ENCODE results near the gene ANGPTL8. TPM values are rescaled to one million over a fixed set of nuclear protein-coding genes. Genes with fewer than 3 reads are reported as not detected.

Gene ANGPTL8
- total and polyA plus RNA-seq, 2 of the 13 experiments (the other 11 are each of a cell fraction or from before 2014, with no cell fraction given): 27.3 to 243 TPM

DNA sequence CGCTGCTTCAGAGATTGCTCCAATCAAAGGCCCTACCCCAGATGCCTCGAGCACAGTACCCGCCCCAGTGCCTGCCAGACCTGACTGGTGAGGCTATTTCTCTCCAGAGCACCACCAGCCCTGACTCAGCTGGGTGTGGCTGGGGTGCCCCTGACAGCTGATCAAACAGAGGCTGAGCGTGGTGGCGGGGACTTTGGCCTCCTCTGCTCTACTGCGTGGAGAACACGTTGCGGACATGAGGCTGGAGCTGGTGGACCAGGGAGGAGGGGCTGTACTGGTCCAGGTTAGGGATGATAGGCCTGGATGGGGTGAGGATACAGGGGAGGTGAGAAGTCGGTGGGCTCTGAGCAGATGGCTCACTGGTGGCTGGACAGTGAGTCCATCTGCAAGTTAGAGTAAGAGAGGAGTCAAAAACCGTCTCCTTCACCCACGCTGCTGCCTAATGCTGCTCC, 26.4 kb downstream of the ANGPTL8 start (continued):
- TF ChIP-seq, protein P1, sequence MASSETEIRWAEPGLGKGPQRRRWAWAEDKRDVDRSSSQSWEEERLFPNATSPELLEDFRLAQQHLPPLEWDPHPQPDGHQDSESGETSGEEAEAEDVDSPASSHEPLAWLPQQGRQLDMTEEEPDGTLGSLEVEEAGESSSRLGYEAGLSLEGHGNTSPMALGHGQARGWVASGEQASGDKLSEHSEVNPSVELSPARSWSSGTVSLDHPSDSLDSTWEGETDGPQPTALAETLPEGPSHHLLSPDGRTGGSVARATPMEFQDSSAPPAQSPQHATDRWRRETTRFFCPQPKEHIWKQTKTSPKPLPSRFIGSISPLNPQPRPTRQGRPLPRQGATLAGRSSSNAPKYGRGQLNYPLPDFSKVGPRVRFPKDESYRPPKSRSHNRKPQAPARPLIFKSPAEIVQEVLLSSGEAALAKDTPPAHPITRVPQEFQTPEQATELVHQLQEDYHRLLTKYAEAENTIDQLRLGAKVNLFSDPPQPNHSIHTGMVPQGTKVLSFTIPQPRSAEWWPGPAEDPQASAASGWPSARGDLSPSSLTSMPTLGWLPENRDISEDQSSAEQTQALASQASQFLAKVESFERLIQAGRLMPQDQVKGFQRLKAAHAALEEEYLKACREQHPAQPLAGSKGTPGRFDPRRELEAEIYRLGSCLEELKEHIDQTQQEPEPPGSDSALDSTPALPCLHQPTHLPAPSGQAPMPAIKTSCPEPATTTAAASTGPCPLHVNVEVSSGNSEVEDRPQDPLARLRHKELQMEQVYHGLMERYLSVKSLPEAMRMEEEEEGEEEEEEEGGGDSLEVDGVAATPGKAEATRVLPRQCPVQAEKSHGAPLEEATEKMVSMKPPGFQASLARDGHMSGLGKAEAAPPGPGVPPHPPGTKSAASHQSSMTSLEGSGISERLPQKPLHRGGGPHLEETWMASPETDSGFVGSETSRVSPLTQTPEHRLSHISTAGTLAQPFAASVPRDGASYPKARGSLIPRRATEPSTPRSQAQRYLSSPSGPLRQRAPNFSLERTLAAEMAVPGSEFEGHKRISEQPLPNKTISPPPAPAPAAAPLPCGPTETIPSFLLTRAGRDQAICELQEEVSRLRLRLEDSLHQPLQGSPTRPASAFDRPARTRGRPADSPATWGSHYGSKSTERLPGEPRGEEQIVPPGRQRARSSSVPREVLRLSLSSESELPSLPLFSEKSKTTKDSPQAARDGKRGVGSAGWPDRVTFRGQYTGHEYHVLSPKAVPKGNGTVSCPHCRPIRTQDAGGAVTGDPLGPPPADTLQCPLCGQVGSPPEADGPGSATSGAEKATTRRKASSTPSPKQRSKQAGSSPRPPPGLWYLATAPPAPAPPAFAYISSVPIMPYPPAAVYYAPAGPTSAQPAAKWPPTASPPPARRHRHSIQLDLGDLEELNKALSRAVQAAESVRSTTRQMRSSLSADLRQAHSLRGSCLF (CRISPR knock-in tag; IDR thresholded peaks at IDR 0.05; ENCODE audit: borderline replicate concordance): no peak
- TF ChIP-seq TEAD3 (CRISPR knock-in tag; optimal IDR thresholded peaks at IDR 0.05; ENCODE audit: borderline replicate concordance) (peak; percentile 88), ZNF264 (CRISPR knock-in tag; IDR thresholded peaks at IDR 0.05) (peak; percentile 94), PCBP2 (optimal IDR thresholded peaks at IDR 0.05; ENCODE audit: low read depth, low read length, poor library complexity, severe bottlenecking) (no peak), ZNF570 (CRISPR knock-in tag; IDR thresholded peaks at IDR 0.05; ENCODE audit: borderline replicate concordance) (no peak; the same call in 1 of the 2 replicates), BRCA1 (CRISPR knock-in tag; IDR thresholded peaks at IDR 0.05) (peak; percentile 42; the same call in 1 of the 2 replicates), ZNF296 (CRISPR knock-in tag; conservative IDR thresholded peaks at IDR 0.05) (0 out of 2 replicates have a peak, but pooled peaks have one; percentile 10), REST (IDR thresholded peaks at IDR 0.05; ENCODE audit: borderline replicate concordance in 1 of 2, low read depth in 1 of 2, low read length in 2 of 2) (peak in 1 of 2 experiments; percentile 73; a peak in 2 of 4 replicates), BORCS8-MEF2B (CRISPR knock-in tag; IDR thresholded peaks at IDR 0.05) (peak; percentile 98), XBP1 (CRISPR knock-in tag; IDR thresholded peaks at IDR 0.05) (0 out of 2 replicates have a peak, but pooled peaks have one; percentile 49)
- TF ChIP-seq, protein P2, sequence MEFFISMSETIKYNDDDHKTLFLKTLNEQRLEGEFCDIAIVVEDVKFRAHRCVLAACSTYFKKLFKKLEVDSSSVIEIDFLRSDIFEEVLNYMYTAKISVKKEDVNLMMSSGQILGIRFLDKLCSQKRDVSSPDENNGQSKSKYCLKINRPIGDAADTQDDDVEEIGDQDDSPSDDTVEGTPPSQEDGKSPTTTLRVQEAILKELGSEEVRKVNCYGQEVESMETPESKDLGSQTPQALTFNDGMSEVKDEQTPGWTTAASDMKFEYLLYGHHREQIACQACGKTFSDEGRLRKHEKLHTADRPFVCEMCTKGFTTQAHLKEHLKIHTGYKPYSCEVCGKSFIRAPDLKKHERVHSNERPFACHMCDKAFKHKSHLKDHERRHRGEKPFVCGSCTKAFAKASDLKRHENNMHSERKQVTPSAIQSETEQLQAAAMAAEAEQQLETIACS (CRISPR knock-in tag; IDR thresholded peaks at IDR 0.05): 0 out of 2 replicates have a peak, but pooled peaks have one; percentile 41
- TF ChIP-seq, protein P3, sequence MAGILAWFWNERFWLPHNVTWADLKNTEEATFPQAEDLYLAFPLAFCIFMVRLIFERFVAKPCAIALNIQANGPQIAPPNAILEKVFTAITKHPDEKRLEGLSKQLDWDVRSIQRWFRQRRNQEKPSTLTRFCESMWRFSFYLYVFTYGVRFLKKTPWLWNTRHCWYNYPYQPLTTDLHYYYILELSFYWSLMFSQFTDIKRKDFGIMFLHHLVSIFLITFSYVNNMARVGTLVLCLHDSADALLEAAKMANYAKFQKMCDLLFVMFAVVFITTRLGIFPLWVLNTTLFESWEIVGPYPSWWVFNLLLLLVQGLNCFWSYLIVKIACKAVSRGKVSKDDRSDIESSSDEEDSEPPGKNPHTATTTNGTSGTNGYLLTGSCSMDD (CRISPR knock-in tag; IDR thresholded peaks at IDR 0.05): no peak
- TF ChIP-seq, protein P4, sequence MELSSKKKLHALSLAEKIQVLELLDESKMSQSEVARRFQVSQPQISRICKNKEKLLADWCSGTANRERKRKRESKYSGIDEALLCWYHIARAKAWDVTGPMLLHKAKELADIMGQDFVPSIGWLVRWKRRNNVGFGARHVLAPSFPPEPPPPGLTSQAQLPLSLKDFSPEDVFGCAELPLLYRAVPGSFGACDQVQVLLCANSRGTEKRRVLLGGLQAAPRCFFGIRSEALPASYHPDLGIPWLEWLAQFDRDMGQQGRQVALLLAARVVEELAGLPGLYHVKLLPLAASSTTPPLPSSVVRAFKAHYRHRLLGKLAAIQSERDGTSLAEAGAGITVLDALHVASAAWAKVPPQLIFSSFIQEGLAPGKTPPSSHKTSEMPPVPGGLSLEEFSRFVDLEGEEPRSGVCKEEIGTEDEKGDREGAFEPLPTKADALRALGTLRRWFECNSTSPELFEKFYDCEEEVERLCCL (CRISPR knock-in tag; IDR thresholded peaks at IDR 0.05; ENCODE audit: borderline replicate concordance): no peak
- TF ChIP-seq, protein P5, sequence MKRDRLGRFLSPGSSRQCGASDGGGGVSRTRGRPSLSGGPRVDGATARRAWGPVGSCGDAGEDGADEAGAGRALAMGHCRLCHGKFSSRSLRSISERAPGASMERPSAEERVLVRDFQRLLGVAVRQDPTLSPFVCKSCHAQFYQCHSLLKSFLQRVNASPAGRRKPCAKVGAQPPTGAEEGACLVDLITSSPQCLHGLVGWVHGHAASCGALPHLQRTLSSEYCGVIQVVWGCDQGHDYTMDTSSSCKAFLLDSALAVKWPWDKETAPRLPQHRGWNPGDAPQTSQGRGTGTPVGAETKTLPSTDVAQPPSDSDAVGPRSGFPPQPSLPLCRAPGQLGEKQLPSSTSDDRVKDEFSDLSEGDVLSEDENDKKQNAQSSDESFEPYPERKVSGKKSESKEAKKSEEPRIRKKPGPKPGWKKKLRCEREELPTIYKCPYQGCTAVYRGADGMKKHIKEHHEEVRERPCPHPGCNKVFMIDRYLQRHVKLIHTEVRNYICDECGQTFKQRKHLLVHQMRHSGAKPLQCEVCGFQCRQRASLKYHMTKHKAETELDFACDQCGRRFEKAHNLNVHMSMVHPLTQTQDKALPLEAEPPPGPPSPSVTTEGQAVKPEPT (CRISPR knock-in tag; IDR thresholded peaks at IDR 0.05; ENCODE audit: low read depth): peak; percentile 87

All from HepG2 (cell line).